ENCODE measurements around the gene ELOF1.

Gene ELOF1

DNA sequence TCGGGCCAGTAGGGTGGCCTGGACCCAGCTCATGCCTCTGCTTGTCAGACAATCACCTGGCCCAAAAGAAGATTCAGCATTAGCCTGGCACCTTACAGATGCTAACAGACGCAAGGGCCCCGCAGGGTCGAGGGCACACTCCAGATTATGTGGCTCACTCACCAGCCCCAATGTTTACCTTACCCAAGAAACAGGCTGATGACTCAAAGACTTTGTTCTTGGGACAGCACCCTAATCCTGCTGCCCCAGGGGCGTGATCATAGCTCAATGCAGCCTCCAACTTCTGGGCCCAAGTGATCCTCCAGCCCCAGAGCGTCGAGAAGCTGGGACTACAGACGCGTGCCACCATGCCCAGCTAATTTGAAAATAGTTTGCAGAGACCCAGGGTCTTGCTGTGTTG, 39.9 kb downstream of the ELOF1 start:
- no peaks in the 10 kb centered on the region for H3K9me3 ChIP-seq
- peaks cover 14% of the 10 kb centered on the region for H3K36me3 ChIP-seq
- no peak overlapping the region for H3K4me3 ChIP-seq (ENCODE audit: low read depth in 1 of 2, low read length in 1 of 2)
- TF ChIP-seq CTCF (IDR thresholded peaks at IDR 0.05), result no peak
- H3K4me1 ChIP-seq (ENCODE audit: control insufficient read depth in 1 of 2, insufficient read depth in 1 of 2, low read depth in 1 of 2, low read length in 1 of 2), result no peaks in the 10 kb centered on the region
- no peak overlapping the region for H3K27ac ChIP-seq
- H3K27me3 ChIP-seq, result no peaks in the 10 kb centered on the region

DNA sequence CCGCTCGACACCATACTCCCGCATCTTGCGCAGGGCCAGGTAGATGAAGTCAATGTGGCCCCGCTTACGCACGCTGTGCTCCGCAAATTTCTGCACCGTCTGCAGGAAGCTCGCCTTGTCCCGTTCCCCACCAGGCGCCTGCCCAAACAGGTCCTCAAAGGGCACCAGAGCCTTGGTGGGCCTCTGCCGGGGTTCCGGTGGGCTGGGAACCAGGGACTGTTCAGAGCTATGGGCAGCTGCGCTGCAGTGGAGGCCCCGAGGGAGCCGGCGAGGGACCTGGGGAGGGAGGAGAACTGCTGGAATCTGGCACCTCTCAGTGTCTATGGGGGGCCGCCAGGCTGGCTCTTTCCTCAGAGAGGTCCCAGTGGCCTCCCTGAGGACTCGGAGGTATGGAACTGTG, 45.1 kb downstream of the ELOF1 start:
- H3K9me3 ChIP-seq, result no peaks in the 10 kb centered on the region
- no peak overlapping the region for H3K4me3 ChIP-seq (ENCODE audit: low read depth in 1 of 2, low read length in 1 of 2)
- no peak overlapping the region for H3K27ac ChIP-seq
- no peaks in the 10 kb centered on the region for H3K4me1 ChIP-seq (ENCODE audit: control insufficient read depth in 1 of 2, insufficient read depth in 1 of 2, low read depth in 1 of 2, low read length in 1 of 2)
- TF ChIP-seq CTCF (IDR thresholded peaks at IDR 0.05), result no peak
- no peaks in the 10 kb centered on the region for H3K27me3 ChIP-seq
- peaks cover 23% of the 10 kb centered on the region for H3K36me3 ChIP-seq

- no peak for TF ChIP-seq CTCF (IDR thresholded peaks at IDR 0.05)
- peaks cover 9% of the 10 kb centered on the region for H3K36me3 ChIP-seq
These were observed 48.6 kb downstream of the ELOF1 start for GRCh38 chr19:11510444-11510843.

DNA sequence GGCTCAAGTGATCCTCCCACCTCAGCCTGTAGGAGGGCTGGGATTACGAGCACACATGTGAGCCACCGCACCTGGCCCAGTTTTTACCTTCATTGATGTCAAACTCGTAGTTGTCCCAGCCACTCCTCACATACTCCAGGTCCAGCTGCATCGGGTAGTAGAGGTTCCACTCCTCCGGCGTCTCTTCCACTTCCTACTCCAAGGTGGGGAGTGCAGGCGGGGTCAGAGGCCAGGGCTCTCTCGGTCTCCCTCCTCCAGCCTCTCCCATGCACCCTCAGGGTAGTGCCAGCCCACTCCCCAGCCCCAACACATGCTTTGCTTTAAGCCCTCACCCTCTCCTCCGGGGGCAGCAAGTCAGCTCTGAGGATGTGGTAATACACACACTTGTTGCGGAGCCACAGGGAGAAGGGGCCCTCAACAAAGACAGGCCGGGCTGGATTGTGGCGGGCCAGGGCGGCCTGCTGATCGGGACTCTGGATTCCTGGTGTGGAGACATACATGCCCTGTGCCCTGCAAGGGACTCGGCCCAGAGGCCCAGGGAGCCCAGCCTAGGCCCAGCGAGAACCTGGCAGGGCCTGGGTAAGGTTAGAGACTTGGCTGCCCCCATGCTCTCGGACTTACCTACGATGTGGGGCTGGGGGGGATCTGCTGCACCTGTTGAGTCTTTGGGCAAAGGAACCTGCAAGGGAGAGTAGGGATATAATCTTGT, 51.5 kb downstream of the ELOF1 start:
- peaks cover 16 to 20% of the 10 kb centered on the region in 2 experiments for H3K4me1 ChIP-seq (ENCODE audit: control insufficient read depth in 1 of 2, insufficient read depth in 1 of 2, low read depth in 1 of 2, low read length in 1 of 2)
- peaks cover 5% of the 10 kb centered on the region for H3K36me3 ChIP-seq
- TF ChIP-seq CTCF (IDR thresholded peaks at IDR 0.05), result no peak

More at GRCh38 chr19:11510444-11510843, 48.6 kb downstream of the ELOF1 start:
- Histone ChIP-seq H3K4me3 (ENCODE audit: low read depth in 1 of 2, low read length in 1 of 2) (no peak overlapping the region), H3K9me3 (no peaks in the 10 kb centered on the region), H3K4me1 (ENCODE audit: control insufficient read depth in 1 of 2, insufficient read depth in 1 of 2, low read depth in 1 of 2, low read length in 1 of 2) (peaks cover 12% of the 10 kb centered on the region in 2 experiments), H3K27ac (no peak overlapping the region), H3K27me3 (no peaks in the 10 kb centered on the region)

DNA sequence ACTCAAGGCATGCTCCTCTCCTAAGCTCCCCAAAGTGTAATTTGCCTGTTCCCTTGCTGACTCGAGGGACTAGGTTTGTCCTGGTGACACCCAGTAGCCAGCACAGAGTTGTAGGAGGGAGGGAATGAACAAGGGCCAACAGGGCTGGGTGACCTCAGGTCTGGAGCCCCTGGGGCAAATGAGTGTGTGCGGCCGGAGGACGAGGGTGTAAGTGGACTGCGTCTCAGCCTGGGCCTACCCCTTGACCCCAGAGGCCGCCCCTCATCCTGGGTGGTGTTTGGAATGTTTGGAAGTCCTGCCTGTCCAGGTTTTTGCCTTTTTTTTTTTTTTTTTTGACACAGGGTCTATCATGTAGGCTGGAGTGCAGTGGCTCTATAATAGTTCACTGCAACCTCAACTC, 52.1 kb downstream of the ELOF1 start:
- Histone ChIP-seq H3K9me3 (no peaks in the 10 kb centered on the region), H3K27me3 (no peaks in the 10 kb centered on the region), H3K4me1 (ENCODE audit: control insufficient read depth in 1 of 2, insufficient read depth in 1 of 2, low read depth in 1 of 2, low read length in 1 of 2) (peaks cover 16 to 20% of the 10 kb centered on the region in 2 experiments), H3K4me3 (ENCODE audit: low read depth in 1 of 2, low read length in 1 of 2) (no peak overlapping the region), H3K27ac (no peak overlapping the region), H3K36me3 (peaks cover 5% of the 10 kb centered on the region)
- no peak for TF ChIP-seq CTCF (IDR thresholded peaks at IDR 0.05)

More for the DNA sequence above, 51.5 kb downstream of the ELOF1 start:
- H3K27ac ChIP-seq, result no peak overlapping the region
- no peaks in the 10 kb centered on the region for H3K9me3 ChIP-seq
- no peak overlapping the region for H3K4me3 ChIP-seq (ENCODE audit: low read depth in 1 of 2, low read length in 1 of 2)
- H3K27me3 ChIP-seq, result no peaks in the 10 kb centered on the region
